GM10847 (cell line): ENCODE results near the gene TTYH2.
A peak's percentile ranks its signal among the peaks of the same experiment; 100 is the strongest.

Experiments used
- POLR2A ChIP-seq: IDR thresholded peaks from 2 replicates; pipeline ENCODE4 v1.6.1; 2011; ENCODE audit not compliant: insufficient read length; ENCODE audit errors: extremely low read depth

The TTYH2 gene

DNA sequence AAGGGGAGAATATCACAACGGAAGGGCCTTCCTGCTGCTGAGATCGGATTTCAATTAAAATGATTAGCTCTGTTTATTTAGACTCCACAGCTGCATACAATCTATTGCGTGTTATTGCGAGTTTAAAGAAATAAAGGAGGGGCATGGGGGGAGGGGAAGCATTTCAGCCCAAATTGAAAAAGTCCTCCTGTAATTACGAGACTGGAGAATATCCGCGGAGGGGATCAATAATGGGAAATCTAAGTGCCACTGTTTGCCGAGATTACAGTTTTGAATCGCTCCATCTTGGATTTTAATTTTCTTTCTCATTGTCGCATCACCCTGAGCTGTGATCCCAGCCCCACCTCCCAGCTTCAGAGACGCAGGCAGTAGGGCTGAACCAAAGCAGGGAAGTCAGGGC lies 25.6 kb upstream of the TTYH2 start:
- no peak for TF ChIP-seq POLR2A

DNA sequence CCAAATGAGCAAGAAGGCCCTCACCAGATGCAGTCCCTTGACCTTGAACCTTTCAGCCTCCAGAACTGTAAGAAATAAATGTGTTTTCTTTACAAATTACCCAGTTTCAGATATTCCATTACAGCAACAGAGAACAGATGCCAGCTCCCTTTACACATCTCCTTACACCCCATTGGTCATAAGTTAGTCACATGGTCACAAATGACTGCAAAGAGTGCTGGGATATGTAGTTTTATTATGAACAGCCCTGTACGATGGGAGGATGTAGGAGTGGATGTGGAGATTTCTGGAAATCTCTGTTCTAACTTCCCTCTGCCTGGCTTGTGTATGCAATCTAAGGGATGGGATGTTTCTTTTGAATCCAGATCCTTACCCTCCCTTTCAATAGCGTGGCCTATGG lies 23.2 kb upstream of the TTYH2 start:
- TF ChIP-seq POLR2A: no peak

DNA sequence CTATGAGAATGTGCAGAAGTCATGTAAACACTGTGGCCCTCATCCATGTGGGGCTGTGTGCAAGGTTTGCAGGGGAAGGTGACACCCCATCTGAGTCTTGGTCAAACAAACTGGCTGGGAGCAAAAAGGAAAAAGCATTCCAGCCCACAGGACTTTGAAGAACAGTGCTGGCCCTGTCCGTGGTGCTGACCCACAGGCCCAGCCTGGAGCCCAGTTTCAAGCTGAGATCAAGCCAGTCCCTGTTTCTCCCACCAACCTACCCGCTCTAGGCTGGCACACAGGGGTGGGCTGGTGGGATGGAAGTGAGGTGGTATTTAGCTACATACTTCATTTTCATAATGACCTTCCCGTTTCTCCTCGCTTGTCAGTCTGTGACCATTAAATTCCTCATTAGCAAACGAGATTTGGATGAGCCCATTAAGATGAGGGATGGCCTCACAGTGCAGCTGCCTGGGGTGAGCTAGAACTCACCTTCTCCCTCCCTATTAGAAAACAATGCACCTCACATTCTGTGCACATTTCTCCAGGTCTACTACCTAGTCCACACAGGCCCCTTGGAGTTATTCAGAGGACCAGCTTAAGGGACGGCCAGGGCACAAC lies 22.5 kb upstream of the TTYH2 start:
- no peak for TF ChIP-seq POLR2A

DNA sequence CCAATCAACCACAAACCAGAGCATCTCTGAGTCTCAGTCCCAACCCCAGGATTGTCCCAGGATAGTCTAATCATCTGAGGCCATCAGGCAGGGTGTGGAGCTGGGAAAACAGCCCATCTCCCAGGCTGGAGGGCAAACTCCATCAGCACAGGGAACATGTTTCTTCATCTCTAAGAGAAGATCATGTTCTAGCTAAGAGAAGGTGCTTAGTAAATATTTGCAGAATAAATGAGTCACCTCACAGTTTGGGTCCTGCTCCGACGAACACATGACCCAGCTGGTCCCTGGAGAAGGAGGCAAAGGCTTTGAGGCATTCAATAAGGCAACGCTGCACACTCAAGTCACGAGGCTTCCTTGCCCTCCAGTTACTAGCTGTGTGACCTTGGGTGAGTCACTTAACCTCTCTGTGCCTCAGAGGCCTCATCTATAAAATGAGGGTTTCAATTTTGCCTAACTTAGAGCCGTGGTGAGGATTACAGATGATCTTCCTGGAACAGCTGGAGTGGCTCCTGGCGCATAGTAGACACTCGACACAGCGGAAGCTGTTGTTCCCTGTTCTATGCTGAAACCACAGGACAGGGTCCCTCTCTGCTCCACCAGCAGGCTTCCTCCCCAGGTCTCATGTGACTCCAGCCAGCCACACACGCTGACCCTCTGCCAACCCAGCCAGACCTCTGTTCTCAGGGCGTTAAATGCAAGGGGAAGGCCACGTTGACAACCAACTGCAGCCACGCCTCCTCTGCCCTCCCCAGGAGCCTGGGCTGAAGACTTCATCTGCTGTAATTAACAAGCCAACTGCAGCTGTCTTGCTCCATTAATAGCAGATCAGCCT lies 20.2 kb upstream of the TTYH2 start:
- TF ChIP-seq POLR2A: no peak

DNA sequence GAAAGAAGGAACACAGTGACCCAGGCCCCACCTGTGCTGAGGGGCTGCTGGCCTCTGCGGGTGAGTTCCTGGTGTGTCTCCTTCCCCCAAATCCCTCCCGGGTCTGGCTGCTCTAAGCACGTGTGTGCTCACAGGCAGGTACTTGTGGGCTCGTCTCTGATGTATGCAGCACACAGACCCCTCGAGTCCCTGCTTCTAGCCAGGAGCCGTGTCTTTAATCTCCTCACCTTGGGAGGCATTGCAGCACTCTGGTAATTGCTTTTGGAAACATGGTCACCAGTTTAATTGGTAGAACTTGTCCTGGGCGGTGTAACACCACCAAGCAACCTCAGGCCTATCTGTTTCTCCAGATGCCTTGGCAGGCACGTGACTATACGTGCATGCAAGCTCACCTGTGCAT lies 18.7 kb upstream of the TTYH2 start:
- no peak for TF ChIP-seq POLR2A

DNA sequence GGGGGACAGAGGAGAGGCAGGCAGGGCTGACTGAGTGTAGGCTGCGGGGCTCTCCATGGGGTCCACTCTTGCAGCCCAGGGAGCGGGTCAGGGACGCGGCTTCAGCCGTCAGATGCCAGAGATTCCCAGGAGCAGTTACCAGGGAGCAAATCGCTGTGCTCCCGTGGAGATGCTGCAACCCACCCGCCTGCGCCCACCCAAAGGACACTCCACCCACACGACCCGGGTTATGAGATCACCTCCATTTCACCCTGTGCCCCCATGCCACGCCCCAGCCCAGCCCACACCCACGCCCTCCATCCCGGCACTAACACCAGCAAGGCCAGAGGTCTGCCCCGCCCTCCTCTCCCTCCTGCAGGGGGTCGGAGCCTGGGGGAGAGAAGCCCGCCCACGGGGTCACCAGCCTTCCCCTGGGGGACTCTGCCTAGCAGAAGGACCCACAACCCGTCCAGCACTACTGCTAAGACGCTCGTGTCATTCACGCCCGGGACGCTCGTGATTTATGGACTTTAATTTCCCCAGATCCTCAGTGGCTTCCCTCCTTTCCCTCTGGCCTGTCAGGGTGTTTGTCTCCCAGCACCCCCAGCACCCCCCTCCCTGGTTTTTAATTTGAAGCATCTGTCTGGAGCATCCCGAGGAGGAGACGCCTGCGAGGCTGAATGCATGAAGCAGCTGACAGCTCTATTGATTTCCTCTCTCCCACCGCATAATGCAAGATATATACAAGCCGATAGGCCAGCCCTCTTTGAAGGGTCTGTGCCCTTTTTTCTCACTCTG lies 16.6 kb upstream of the TTYH2 start:
- no peak for TF ChIP-seq POLR2A

DNA sequence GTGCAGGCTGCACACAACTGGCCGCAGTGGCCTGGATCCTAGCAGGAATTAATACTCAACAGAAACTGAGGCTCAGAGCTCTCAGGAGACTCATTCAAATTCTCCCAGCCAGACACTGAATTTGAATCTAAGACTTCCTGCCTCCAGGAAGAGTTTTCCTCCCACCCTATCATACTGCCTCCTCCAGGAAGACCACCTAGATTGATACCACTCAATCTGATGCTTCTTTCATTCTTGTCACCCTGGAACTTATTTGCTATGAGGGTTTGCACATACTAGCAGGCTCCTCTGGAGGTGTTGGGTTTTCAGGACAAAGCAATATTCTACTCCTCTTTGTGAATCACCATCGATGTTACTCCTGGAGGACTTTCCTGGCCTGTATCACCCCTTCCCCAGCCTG lies 15.6 kb upstream of the TTYH2 start:
- no peak for TF ChIP-seq POLR2A

DNA sequence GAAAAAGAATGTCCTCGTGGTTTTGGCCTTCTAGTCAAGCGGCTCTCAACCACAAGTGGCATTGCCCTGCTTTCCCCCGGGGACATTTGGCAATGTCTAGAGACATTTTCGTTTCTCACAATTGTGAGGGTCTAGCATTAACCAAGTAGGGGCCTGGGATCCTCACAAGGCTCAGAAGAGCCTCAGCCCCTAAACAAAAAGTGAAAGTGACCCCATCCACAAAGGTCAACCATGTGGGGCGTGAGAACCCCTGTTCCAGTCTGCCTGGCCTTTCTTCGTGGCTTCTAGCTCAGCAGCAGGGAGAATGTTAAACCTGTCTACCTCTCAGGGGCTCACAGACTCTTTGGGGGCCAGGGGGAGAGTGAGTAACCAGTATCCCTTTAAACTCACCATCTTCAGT lies 14.7 kb upstream of the TTYH2 start:
- no peak for TF ChIP-seq POLR2A

DNA sequence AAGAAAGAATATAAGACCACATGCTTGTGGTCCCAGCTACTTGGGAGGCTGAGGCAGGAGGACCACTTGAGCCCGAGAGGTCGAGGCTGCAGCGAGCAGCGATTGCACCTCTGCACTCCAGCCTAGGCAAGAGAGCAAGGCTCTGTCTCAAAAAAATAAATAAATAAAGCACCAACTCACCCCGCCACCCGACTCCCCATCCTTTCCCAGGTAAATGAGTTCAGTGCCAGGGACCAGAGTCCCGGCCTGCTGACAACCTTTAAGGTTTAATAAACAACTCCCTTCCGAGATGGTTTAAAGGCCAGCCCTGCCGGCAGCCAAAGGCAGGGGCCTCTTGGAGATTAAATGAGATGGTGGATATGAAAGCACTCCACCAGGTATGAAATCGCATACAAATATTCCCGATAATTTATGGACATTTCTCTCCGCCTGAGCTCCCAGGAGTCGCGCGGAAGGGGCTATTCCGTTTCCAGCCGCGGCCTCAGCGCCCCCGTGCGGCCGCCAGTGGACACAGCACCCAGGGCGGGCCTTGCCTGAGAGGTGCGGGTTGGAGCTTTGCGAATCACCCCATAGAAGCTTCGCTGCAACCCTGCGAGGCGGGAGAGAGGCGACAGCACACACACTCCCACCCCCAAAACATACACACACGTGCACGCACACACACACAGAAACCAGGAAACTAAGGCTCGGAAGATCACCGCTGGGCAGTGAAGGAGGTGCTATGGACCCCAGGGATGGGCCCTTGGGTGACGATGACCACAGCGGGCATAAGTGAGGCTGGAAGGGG lies 13.9 kb upstream of the TTYH2 start:
- no peak for TF ChIP-seq POLR2A

DNA sequence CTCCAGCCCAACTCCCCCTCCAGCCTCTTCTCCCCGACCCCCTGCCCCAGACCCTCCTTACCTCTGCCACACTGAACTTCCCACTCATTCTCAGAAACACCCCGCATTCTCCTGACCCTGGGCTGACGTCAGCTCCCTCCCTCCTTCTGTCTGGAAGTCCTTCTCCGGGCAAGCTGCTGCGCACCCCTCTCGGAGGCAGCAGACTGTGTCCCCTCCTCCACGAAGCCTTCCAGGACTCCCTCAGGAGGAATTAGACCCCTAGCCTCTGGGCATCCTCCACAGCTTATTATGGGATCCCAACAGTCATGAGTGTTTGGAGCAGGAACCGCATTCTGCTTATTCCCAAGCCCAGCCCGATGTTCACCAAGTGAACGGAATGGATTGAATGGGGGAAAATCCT lies 13.3 kb upstream of the TTYH2 start:
- TF ChIP-seq POLR2A: no peak

DNA sequence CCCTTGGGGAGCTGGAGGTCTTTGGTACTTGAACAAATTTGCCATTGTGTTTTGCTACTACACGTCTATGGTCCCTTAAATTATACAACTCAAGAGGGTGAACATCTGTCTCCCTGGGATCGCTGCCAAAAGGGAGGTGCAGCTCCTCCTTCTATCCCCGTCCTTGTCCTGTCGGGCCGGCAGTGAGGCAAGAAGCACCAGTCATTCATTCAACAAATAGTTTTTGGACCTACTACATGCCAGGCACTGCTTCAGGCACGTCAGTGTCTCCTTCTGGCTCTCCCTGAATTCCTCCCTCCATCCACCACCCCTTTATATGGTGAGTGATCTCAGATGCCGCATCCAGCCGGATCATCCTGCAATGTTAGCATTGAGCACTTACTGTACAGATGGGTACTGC lies 12.1 kb upstream of the TTYH2 start:
- no peak for TF ChIP-seq POLR2A

DNA sequence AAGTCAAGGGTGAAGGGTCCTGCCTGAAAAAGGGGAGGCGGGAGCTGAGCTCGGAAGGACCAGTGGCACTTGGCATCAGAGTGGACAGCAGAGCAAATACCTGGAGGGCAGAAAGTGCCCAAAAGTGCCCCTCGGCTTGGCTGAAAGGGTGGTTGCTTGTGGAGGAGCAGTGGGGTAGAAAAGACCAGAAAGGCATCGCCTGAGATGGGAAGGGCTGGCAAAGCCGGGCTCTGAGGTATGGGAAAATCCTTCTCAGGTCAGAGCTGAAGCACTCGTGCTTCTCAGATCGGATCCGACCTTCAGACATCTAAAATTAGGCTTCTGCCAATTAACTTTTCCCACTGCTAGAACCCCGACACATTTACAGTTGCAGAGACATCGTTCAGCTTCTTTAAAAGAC lies 11.4 kb upstream of the TTYH2 start:
- no peak for TF ChIP-seq POLR2A

DNA sequence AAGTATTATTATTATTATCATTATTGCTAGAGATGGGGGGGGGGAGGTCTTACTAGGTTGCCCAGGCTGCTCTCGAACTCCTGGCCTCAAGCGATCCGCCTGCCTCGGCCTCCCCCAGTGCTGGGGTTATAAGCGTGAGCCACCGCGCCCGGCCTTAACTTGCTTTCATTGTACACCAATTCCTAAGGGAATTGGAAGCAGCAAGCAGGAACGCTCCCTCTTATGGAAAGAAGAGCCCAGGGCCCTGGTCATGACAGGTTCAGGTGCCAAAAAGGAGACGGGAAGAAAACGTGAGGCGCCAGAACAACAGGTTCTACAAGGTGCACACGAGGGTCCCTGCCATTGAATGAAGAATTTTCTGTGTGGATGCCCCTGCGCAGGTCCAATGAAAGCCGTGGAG lies 10.4 kb upstream of the TTYH2 start:
- no peak for TF ChIP-seq POLR2A

DNA sequence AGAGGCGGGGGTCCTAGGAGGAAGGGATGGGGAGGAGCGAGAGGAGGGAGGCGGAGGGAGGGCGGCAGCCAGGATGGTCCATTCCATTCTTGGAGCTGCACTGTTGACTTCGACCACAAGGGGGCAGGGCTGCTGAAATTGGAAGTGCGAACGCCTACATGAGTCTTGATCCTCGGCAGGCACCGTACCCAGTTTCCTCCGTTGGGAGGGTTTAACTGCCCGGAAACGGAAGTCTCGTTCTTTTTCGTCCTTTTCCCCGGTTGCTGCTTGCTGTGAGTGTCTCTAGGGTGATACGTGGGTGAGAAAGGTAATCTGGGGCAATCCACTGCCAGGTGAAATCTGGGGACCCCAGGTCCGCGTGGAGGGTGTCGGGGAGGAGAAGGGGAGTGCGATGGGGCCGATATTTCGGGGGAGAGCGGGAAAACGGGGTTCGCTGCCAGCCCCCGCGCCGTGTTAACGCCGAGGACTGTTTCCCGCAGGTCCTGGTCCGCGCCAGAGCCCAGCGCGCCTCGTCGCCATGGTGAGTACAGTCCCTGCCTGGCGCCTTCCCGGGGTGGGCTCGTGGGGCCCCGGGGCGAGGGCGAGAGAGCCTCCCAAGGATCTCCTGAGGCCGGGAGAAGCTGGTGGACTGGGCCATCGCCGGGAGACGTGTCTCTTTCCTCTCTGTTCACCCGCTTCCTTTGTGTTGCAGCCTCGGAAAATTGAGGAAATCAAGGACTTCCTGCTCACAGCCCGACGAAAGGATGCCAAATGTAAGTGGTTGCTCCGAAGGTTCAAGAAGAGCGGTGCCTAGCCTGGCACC lies 9.7 kb upstream of the TTYH2 start, which contains the start of gene RPL38:
Gene RPL38, plus strand, starts transcription at position 240 of the 802 bp plus-strand sequence. Its CDS starts 278 bp downstream, at position 518.
- TF ChIP-seq POLR2A: peak; percentile 88
